ENCODE results near the gene ELMO1. TPM values are rescaled to one million over a fixed set of nuclear protein-coding genes. Genes with fewer than 3 reads are reported as not detected.

Gene ELMO1
- total and polyA plus RNA-seq, 4 donors: 6.7 to 51.5 (median 14.8) TPM

GRCh38 chr7:37481722-37482288 lies 33.1 kb upstream of the ELMO1 start:
- Histone ChIP-seq H3K4me3 (ENCODE audit: low read depth in 1 of 3, low read length in 3 of 3) (no peak overlapping the region), H3K9ac (ENCODE audit: low read depth in 1 of 2, low read length in 2 of 2) (no peak overlapping the region), H3K27ac (ENCODE audit: low read depth in 1 of 2, low read length in 2 of 2) (no peak overlapping the region), H3K4me1 (ENCODE audit: control insufficient read depth in 4 of 4, insufficient read depth in 4 of 4, low read length in 3 of 4) (no peaks in the 10 kb centered on the region), H3K9me3 (ENCODE audit: control insufficient read depth in 4 of 4, low read length in 3 of 4) (no peaks in the 10 kb centered on the region), H3K36me3 (ENCODE audit: control insufficient read depth in 4 of 4, insufficient read depth in 3 of 4, low read depth in 1 of 4, low read length in 3 of 4) (no peaks in the 10 kb centered on the region), H3K27me3 (ENCODE audit: control insufficient read depth in 4 of 4, insufficient read depth in 4 of 4, low read length in 3 of 4) (no peaks in the 10 kb centered on the region)
- TF ChIP-seq HNF4A (conservative IDR thresholded peaks at IDR 0.05) (no peak), CTCF (IDR thresholded peaks at IDR 0.05; ENCODE audit: low read depth, low read length, missing input control) (no peak), GABPA (IDR thresholded peaks at IDR 0.05 in 1 of 2, conservative IDR thresholded peaks at IDR 0.05 in 1 of 2) (no peak), ATF3 (IDR thresholded peaks at IDR 0.05) (no peak), ZBTB33 (IDR thresholded peaks at IDR 0.05) (no peak), EGR1 (IDR thresholded peaks at IDR 0.05; ENCODE audit: low read depth in 2 of 2) (no peak), NR2F2 (IDR thresholded peaks at IDR 0.05) (no peak), YY1 (IDR thresholded peaks at IDR 0.05) (no peak), JUND (IDR thresholded peaks at IDR 0.05) (no peak), TAF1 (conservative IDR thresholded peaks at IDR 0.05) (no peak), FOXA2 (IDR thresholded peaks at IDR 0.05) (no peak), HNF4G (IDR thresholded peaks at IDR 0.05) (no peak), RAD21 (IDR thresholded peaks at IDR 0.05) (no peak), REST (IDR thresholded peaks at IDR 0.05) (no peak), MAX (IDR thresholded peaks at IDR 0.05) (no peak), RXRA (IDR thresholded peaks at IDR 0.05) (no peak), FOXA1 (IDR thresholded peaks at IDR 0.05) (no peak), SP1 (IDR thresholded peaks at IDR 0.05) (no peak)
- no peak for DNase-seq (ENCODE audit: low spot score)
- 86% methylated on average over 5 of the region's 5 CpGs for WGBS

Measured in liver (tissue), 9 donors.